ENCODE results near the gene TNNC2.
"Not testable (repeated sequence)": the region's sequence is repeated elsewhere in the genome, so short reads cannot be mapped to it uniquely, and the experiment has no call there.

Gene TNNC2

GRCh38 chr20:45848969-45849582, 22.0 kb upstream of the TNNC2 start:
- no peak for DNase-seq (ENCODE audit: low read depth)

- DNase-seq (ENCODE audit: low read depth), result no peak
Measured at GRCh38 chr20:45848421-45848820, 21.3 kb upstream of the TNNC2 start.

- no peak for DNase-seq (ENCODE audit: low read depth)
Measured at GRCh38 chr20:45845452-45845851, 18.3 kb upstream of the TNNC2 start.

- no peak for DNase-seq (ENCODE audit: low read depth)
Measured at GRCh38 chr20:45843506-45843905, 16.4 kb upstream of the TNNC2 start.

- no peak for DNase-seq (ENCODE audit: low read depth)
Measured at GRCh38 chr20:45842169-45842812, 15.2 kb upstream of the TNNC2 start.

- no peak for DNase-seq (ENCODE audit: low read depth)
Measured at GRCh38 chr20:45841407-45842129, 14.5 kb upstream of the TNNC2 start.

- no peak for DNase-seq (ENCODE audit: low read depth)
Measured at GRCh38 chr20:45840700-45841198, 13.6 kb upstream of the TNNC2 start.

- DNase-seq (ENCODE audit: low read depth), result no peak
Measured at GRCh38 chr20:45836841-45837240, 9.7 kb upstream of the TNNC2 start.

- DNase-seq (ENCODE audit: low read depth), result no peak
Measured at GRCh38 chr20:45835825-45836224, 8.7 kb upstream of the TNNC2 start.

- DNase-seq (ENCODE audit: low read depth), result no peak
Measured at GRCh38 chr20:45835329-45835765, 8.2 kb upstream of the TNNC2 start.

GRCh38 chr20:45834797-45835161, 7.7 kb upstream of the TNNC2 start:
- no peak for DNase-seq (ENCODE audit: low read depth)

- DNase-seq (ENCODE audit: low read depth), result no peak
Measured at GRCh38 chr20:45833883-45834796, 7.0 kb upstream of the TNNC2 start.

GRCh38 chr20:45833030-45833882, 6.1 kb upstream of the TNNC2 start, which contains the start of gene SNX21:
Gene SNX21 (plus strand): TSS chr20:45833799. CDS start chr20:45833920, 121 bp downstream.
- DNase-seq (ENCODE audit: low read depth), result no peak

GRCh38 chr20:45832619-45833018, 5.5 kb upstream of the TNNC2 start:
- DNase-seq (ENCODE audit: low read depth), result no peak

GRCh38 chr20:45829673-45830106, 2.6 kb upstream of the TNNC2 start:
- DNase-seq (ENCODE audit: low read depth), result not testable (repeated sequence)

GRCh38 chr20:45828589-45828988, 1.5 kb upstream of the TNNC2 start:
- no peak for DNase-seq (ENCODE audit: low read depth)

- no peak for DNase-seq (ENCODE audit: low read depth)
Measured at GRCh38 chr20:45827712-45828111, 600 bp upstream of the TNNC2 start.

GRCh38 chr20:45826381-45827019, 612 bp downstream of the TNNC2 start:
- DNase-seq (ENCODE audit: low read depth), result no peak

- peak; percentile 24 for DNase-seq (ENCODE audit: low read depth)
Measured at GRCh38 chr20:45823949-45824835, 2.9 kb downstream of the TNNC2 start.

Measured in stimulated activated CD8-positive, alpha-beta memory T cell treated with anti-CD3 and anti-CD28 coated beads, Interleukin-12 subunit alpha, Interleukin-12 subunit beta, amount 100 ng/mL, for 1 hour (primary cell).